Upper lobe of right lung (tissue), 1 donor: ENCODE data around the gene ZBTB7C. TPM values are rescaled to one million over a fixed set of nuclear protein-coding genes. Genes with fewer than 3 reads are reported as not detected.

Experiments
- ATAC-seq: fragments of 200-7000 bp; cut with Tn5 transposase; one replicate; pipeline ENCODE4 v1.9.1; 2020; ENCODE audit warnings: mild to moderate bottlenecking, moderate library complexity
- DNase-seq: peaks from one replicate; pipeline ENCODE4 v3.0.0-alpha.2; 2020
- H3K27ac ChIP-seq: fragments of 200-600 bp; one replicate; pipeline ENCODE4 v1.8.0; 2022
- H3K27me3 ChIP-seq: fragments of 200-600 bp; one replicate; pipeline ENCODE4 v1.8.0; 2022; ENCODE audit warnings: mild to moderate bottlenecking
- H3K36me3 ChIP-seq: fragments of 200-600 bp; one replicate; pipeline ENCODE4 v1.8.0; 2022
- H3K4me1 ChIP-seq: fragments of 200-600 bp; one replicate; pipeline ENCODE4 v1.8.0; 2022
- H3K4me3 ChIP-seq: fragments of 200-600 bp; one replicate; pipeline ENCODE4 v1.8.0; 2022; ENCODE audit warnings: mild to moderate bottlenecking
- H3K9me3 ChIP-seq: fragments of 200-600 bp; one replicate; pipeline ENCODE4 v1.8.0; 2022
- intact Hi-C: fragments of 100-400 bp; cut with DNase I; formaldehyde crosslinking; loops from one replicate; pipeline ENCODE4 v1.11.0; 2022
- total RNA-seq: library from RNA; stranded (reverse); fragmentation: NEBNext Ultra II Directional; extraction: Animal tissue kit (Norgen Biotek cat#: 25700); gene quantifications from one replicate; pipeline ENCODE4 v1.2.1, GENCODE V29; 2021
- TF ChIP-seq, protein P1 (sequence below): fragments of 200-600 bp; IDR thresholded peaks from one replicate; pipeline ENCODE4 v1.8.0; 2022; ENCODE audit warnings: antibody characterized with exemption
- donor health status: DM: no; HTN: yes; CAD: no; lungs with severe emphysema.

The ZBTB7C gene
- total RNA-seq, 1 donor from 2014 or later: 17.7 TPM

DNA sequence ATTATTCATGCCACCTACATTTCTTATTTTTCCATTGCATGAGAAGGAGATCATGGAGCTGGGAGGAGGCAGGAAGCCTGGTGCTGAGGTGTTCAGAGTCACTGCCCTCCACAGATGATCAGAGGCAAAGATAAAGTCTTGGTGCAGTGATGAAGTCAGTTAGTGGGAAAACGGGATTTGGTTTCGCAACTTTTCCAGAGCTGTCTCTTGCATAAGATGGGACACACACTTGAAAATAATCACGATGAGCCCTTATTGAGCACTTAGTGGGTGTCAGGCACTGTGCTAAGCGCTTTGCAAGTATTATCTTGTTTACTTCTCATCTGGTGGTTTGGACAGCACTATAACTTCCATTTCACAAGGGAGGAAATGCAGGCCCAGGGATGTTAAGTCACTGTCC lies 256.6 kb downstream of the ZBTB7C start:
- no peak for ATAC-seq
- TF ChIP-seq, protein P1, sequence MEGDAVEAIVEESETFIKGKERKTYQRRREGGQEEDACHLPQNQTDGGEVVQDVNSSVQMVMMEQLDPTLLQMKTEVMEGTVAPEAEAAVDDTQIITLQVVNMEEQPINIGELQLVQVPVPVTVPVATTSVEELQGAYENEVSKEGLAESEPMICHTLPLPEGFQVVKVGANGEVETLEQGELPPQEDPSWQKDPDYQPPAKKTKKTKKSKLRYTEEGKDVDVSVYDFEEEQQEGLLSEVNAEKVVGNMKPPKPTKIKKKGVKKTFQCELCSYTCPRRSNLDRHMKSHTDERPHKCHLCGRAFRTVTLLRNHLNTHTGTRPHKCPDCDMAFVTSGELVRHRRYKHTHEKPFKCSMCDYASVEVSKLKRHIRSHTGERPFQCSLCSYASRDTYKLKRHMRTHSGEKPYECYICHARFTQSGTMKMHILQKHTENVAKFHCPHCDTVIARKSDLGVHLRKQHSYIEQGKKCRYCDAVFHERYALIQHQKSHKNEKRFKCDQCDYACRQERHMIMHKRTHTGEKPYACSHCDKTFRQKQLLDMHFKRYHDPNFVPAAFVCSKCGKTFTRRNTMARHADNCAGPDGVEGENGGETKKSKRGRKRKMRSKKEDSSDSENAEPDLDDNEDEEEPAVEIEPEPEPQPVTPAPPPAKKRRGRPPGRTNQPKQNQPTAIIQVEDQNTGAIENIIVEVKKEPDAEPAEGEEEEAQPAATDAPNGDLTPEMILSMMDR: no peak
- Histone ChIP-seq H3K4me1 (peaks cover 13% of the 10 kb centered on the region), H3K9me3 (no peaks in the 10 kb centered on the region), H3K27me3 (no peaks in the 10 kb centered on the region), H3K36me3 (no peaks in the 10 kb centered on the region), H3K27ac (no peak overlapping the region), H3K4me3 (no peak overlapping the region)
- intact Hi-C loops: no loop called here
- DNase-seq: no peak

DNA sequence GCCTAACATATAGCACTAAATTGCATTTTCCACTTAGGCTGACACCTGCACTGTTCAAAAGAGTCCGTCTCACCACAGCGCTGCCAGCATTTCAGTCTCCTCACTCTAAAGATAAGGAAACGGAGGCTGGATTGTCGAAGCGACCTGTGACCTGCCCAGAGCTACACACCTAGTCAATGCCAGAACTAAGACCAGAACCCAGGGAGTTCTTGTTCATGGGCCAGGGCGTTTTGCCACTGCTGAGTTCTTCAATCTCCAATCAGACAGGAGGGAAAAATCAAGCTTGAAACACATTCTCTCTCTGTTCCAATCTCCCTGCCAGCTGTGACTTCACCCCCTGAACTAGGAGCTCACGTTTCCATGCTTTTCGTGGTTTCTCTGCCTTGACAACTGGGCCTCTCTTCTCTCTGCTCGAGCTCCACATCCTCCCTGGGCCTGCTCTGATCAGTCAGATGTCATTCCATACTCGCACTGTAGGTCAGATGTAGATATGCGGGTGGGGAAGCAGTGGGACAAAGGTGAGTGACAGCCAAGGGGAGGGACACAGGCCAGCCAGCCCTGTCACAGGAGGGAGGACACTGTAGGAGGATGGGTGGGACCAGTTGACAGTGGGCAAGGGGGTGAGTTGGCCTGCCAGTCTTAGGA lies 257.6 kb downstream of the ZBTB7C start:
- Histone ChIP-seq H3K36me3 (no peaks in the 10 kb centered on the region), H3K4me3 (no peak overlapping the region), H3K4me1 (peaks cover 13% of the 10 kb centered on the region), H3K27ac (no peak overlapping the region), H3K9me3 (no peaks in the 10 kb centered on the region), H3K27me3 (no peaks in the 10 kb centered on the region)
- ATAC-seq (no peak), DNase-seq (no peak)
- TF ChIP-seq, protein P1: no peak
- intact Hi-C loops: no loop called here

DNA sequence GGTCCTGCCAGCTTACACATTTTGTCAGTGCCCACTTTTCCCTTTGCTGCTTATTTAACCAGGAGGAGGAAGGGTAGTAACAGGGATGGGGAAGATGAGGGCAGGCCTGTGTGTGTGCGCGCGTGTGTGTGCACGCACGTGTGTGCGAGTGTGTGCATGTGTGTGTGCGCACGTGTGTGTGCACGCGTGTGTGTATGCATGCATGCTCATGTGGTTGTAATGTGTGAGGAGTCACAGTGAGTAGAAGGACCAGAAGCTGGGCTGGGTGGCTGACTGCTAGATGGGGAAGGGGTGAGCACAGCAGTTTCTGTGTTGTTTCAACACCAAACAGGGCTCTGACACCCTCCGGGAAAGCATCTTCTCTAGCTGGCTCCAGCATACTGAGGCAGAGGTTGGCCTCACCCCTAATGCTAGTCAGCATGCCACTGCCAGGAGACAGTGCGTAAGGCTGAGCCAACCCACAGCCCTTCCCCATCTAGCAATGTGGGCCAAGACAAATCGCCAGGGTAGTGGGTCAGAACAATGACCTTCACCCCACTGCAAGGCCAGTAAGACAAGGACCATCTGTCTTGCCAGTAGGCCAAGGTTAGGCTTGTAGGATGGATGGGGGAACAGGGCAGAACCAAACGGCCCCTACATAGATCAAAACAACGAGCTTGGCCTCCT lies 260.0 kb downstream of the ZBTB7C start:
- TF ChIP-seq, protein P1: no peak
- Histone ChIP-seq H3K36me3 (no peaks in the 10 kb centered on the region), H3K4me3 (no peak overlapping the region), H3K27me3 (no peaks in the 10 kb centered on the region), H3K4me1 (peaks cover 13% of the 10 kb centered on the region), H3K27ac (no peak overlapping the region), H3K9me3 (no peaks in the 10 kb centered on the region)
- ATAC-seq: no peak
- intact Hi-C loops: no loop called here
- DNase-seq: no peak

DNA sequence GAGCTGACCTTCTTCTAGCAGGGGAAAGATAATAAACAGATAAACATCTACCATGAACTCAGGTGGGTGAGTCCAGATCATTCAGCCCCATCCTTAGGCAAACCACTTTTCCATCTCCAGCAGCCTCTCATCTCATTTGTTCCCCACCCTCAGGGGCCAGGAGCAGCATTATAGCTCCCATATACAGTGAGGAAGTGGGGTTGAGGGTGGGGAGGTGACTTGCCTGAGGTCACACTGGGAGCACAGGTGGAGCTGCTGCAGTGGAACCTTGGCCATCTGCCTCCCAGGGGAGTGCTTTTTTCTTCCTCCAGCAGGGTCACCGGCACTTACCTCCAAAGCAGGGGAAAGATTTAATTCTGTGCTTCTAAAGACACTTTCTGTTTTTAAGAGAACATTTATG lies 266.2 kb downstream of the ZBTB7C start:
- Histone ChIP-seq H3K9me3 (no peaks in the 10 kb centered on the region), H3K4me3 (no peak overlapping the region), H3K36me3 (no peaks in the 10 kb centered on the region), H3K27ac (no peak overlapping the region), H3K4me1 (peaks cover 19% of the 10 kb centered on the region), H3K27me3 (no peaks in the 10 kb centered on the region)
- ATAC-seq: no peak
- DNase-seq: no peak
- intact Hi-C loops: no loop called here
- TF ChIP-seq, protein P1: no peak

DNA sequence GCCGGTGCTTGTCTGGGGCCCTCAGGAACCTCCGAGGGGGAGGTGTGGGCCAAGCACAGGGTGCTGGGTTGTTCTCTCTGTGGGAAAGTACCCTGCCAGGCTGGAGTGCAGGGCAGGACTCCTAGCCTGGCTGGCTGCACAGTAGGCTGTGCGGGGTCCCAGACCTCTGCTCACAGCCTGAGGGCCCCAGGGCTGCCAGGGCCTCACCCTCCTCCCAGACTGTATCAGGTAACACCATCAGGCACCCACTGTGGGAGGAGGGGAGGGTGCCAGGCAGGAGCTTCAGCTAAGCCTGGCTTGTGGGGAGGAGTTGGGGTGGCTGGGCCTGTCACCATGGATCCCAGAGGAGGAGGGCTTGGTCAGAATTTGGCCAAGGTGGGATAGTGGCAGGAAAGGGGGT lies 266.8 kb downstream of the ZBTB7C start:
- no peak for DNase-seq
- intact Hi-C loops: no loop called here
- H3K27me3 ChIP-seq: no peaks in the 10 kb centered on the region
- H3K9me3 ChIP-seq: no peaks in the 10 kb centered on the region
- H3K27ac ChIP-seq: no peak overlapping the region
- H3K36me3 ChIP-seq: no peaks in the 10 kb centered on the region
- H3K4me1 ChIP-seq: peaks cover 19% of the 10 kb centered on the region
- no peak for ATAC-seq
- TF ChIP-seq, protein P1: no peak
- no peak overlapping the region for H3K4me3 ChIP-seq
